ENCODE results near the gene SLC44A3. TPM values are rescaled to one million over a fixed set of nuclear protein-coding genes. Genes with fewer than 3 reads are reported as not detected.

SLC44A3 gene
- polyA plus RNA-seq, 1 donor from 2014 or later, result not detected

DNA sequence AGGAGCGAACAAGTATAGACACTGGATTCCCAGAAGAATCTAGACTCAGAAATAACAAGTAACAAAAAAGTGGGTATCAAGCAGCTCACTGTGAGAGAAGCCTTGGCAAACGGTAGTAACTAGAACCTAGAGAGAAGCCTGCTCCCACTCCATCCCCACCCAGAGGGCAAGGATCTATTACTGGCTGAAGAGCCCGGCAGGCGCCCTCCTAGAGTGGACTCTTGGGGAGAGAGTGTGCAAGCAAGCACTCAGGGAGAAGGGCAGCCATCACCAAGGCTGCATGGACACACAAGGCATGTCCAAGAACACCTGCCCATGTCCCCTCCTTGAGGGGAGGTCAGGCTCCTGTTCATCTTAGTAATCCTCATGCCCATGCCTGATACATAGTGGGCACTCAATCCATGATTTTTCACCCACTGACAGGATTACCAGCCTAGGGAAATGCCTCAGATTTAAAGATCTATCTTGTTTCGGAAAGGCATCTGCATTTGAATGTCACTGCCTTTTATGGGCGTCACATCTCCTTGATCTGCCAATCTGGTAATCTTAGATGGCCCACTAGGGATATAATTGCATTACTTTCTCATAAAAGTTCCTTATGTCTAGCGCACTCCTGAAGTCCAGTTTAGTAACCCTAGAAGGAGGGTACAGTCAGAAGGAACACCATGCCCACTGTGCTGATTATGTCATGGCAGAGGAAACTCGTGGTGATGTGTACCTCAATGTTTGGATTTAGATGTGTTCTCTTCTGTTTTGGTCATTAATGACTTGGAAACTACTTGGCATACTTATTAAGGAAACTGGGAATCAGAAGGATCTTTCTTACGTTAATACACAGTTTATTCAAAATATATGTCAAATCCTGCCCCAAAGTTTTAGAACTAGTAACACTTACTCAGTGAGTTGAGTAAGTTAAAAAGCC, 92.4 kb downstream of the SLC44A3 start:
- H3K27ac Mint-ChIP-seq, result no peak overlapping the region
- H3K27me3 Mint-ChIP-seq, result peaks cover 10% of the 10 kb centered on the region

GRCh38 chr1:94917251-94917650, 97.1 kb downstream of the SLC44A3 start:
- Mint-ChIP-seq H3K4me3 (no peak overlapping the region), H3K27me3 (peaks cover 7% of the 10 kb centered on the region), H3K4me1 (no peaks in the 10 kb centered on the region), H3K27ac (no peak overlapping the region), H3K36me3 (no peaks in the 10 kb centered on the region), H3K9me3 (no peaks in the 10 kb centered on the region)

More for the DNA sequence above, 92.4 kb downstream of the SLC44A3 start:
- Mint-ChIP-seq H3K9me3 (peaks cover 0 to 1% (median 0%) of the 10 kb centered on the region in 3 donors), H3K36me3 (peaks cover 2% of the 10 kb centered on the region), H3K4me1 (no peaks in the 10 kb centered on the region), H3K4me3 (no peak overlapping the region)

DNA sequence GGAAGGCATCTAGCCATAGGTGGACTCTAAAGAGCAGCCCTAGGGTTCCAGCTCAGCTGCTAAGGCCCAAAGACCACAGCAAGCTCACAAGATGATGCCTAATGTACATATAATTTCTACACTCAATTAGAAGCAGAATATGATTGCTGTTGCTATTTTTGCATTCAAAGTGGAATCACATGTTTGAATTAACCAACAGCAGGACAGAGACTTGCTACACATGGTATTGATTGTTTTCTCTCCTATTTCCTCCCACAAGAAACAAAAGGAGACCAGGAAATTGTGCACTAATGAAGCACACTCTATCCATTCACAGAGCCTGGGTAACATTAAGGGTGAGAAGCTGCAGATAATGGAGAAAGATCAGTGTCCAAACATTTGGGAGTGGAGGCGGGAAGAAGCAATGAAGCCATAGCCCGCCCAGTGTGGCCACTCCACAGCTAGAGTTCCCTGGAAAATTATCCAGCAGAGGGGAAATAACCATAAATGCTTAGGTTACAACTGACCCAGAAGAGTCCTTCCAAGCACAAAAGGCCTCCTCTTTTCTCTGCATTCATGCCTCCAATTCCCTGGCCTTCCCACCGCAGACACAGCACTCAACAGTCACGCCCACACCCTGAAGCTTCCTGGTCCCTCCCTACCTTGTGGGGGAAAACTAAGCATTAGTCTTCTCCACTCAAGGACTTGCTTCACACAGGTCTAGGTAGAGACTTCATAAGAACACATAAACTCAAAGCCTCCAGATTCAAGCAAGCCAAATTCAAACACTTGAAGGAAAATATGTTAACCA, 99.3 kb downstream of the SLC44A3 start:
- Mint-ChIP-seq H3K9me3 (no peaks in the 10 kb centered on the region), H3K4me1 (peaks cover 0 to 5% (median 4%) of the 10 kb centered on the region in 3 donors), H3K27me3 (peaks cover 13% of the 10 kb centered on the region), H3K36me3 (no peaks in the 10 kb centered on the region), H3K27ac (no peak overlapping the region), H3K4me3 (no peak overlapping the region)

DNA sequence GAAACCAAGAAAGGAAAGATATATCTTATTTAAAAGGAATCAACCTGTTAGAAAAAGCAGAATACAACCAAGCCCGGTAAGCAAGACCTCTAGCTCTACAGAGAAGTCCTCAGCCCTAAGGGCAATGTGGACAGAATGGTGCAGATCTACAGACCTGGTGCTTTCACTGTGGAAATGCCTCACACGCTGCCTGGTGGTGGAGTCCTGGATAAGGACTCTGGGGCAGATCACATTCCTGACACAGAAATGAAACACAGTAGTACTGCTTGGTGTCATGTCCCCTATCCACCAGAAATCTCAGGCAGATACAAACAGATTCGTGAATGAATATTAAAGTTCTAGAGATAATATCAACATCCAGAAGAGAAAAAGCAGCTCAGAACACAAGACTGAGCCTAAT, 99.9 kb downstream of the SLC44A3 start:
- H3K27me3 Mint-ChIP-seq, result peaks cover 17% of the 10 kb centered on the region
- H3K27ac Mint-ChIP-seq, result no peak overlapping the region
- H3K36me3 Mint-ChIP-seq, result no peaks in the 10 kb centered on the region
- H3K9me3 Mint-ChIP-seq, result no peaks in the 10 kb centered on the region
- peaks cover 2 to 8% (median 7%) of the 10 kb centered on the region in 3 donors for H3K4me1 Mint-ChIP-seq
- no peak overlapping the region for H3K4me3 Mint-ChIP-seq

GRCh38 chr1:94921977-94922376, 101.8 kb downstream of the SLC44A3 start:
- Mint-ChIP-seq H3K4me1 (peaks cover 11 to 19% (median 18%) of the 10 kb centered on the region in 3 donors), H3K36me3 (no peaks in the 10 kb centered on the region), H3K4me3 (no peak overlapping the region), H3K27ac (no peak overlapping the region), H3K9me3 (no peaks in the 10 kb centered on the region), H3K27me3 (peaks cover 28% of the 10 kb centered on the region)

DNA sequence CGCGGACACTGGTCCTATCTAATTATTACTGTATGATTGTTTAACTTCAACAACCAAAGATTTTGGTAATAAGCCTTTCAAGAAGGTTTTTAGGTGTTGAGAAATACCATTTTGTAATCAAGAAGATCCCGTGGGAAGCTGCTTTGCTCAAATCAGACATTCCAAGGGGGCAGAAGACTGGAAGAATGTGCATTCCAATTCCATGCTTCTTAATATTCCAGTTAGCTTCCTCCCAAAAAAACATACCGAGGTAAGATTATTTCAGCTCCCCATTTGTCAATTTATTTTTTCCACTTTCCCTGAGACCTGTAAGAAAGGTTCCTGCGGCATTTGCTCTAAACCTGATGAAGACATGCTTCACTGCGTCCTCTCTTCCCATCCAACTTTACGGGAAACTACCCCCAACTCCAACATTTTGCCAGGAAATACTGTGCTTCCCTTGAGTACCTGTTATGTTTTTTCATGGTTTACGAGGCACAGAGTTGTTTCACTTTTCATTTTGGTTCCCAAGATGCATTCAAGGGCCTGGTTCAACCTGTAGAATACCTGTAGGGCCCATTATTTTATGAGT, 102.7 kb downstream of the SLC44A3 start:
- peaks cover 12 to 24% (median 20%) of the 10 kb centered on the region in 3 donors for H3K4me1 Mint-ChIP-seq
- H3K27me3 Mint-ChIP-seq, result peaks cover 29% of the 10 kb centered on the region
- H3K27ac Mint-ChIP-seq, result no peak overlapping the region
- no peak overlapping the region for H3K4me3 Mint-ChIP-seq
- H3K9me3 Mint-ChIP-seq, result no peaks in the 10 kb centered on the region
- H3K36me3 Mint-ChIP-seq, result no peaks in the 10 kb centered on the region

DNA sequence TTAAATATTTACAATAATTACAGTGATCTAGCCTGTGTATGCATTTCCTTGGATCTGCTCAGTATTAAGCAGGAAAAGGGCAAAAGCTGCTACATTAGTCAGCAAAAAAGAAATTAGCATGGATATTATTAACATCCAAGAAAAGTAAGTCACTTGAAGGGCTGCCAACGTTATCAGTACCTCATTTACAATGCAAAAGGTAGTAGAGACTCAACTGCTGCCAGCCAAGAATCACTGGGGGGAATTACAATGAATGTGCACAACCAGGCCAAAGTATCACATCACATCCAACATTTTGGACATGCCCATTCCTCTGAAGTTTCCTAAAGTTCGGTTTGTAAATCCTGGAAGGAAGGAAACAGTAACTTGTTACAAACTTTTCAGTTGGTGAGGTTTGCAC, 104.8 kb downstream of the SLC44A3 start:
- H3K4me3 Mint-ChIP-seq, result peak overlapping the region in 2 of 4 donors; percentile 11 to 83
- no peak overlapping the region for H3K27ac Mint-ChIP-seq
- no peaks in the 10 kb centered on the region for H3K9me3 Mint-ChIP-seq
- H3K27me3 Mint-ChIP-seq, result peaks cover 33% of the 10 kb centered on the region
- H3K4me1 Mint-ChIP-seq, result peaks cover 13 to 24% (median 20%) of the 10 kb centered on the region in 3 donors
- peaks cover 2% of the 10 kb centered on the region for H3K36me3 Mint-ChIP-seq

DNA sequence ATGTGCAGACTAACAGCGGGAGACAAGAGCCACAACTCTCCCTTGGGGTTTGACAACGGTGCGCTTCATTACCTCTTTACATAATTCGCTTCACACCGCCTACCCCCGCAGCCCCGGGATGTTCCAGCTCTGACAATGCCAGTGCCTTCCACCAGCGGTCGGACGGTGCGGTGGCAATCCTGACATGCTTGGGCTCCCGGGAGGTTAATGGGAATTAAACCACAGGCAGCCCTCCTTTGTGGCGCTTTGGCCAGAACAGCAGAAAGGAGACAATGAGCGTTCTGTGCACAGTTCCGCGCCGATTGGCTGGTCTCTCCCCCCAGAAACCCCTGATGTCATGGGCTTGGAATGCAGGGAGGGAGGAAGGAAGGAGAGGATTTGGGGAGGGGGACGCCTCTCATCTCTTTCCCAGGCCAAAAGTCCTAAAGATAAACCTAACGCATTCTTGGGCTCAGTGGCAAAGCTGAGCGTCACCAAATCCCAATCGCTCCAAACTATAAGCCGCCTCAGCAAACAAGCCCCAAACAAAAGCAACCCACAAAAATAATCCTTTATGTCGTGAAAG, 105.5 kb downstream of the SLC44A3 start:
- H3K27me3 Mint-ChIP-seq, result peaks cover 33% of the 10 kb centered on the region
- H3K9me3 Mint-ChIP-seq, result no peaks in the 10 kb centered on the region
- H3K36me3 Mint-ChIP-seq, result peaks cover 2% of the 10 kb centered on the region
- peak overlapping the region in 2 of 3 donors; percentile 76 to 89 for H3K27ac Mint-ChIP-seq
- H3K4me3 Mint-ChIP-seq, result peak overlapping the region; percentile 83 to 96 (median 90)
- H3K4me1 Mint-ChIP-seq, result peaks cover 13 to 24% (median 20%) of the 10 kb centered on the region in 3 donors

- H3K27ac Mint-ChIP-seq, result peak overlapping the region in 2 of 3 donors; percentile 76 to 89
- no peaks in the 10 kb centered on the region for H3K9me3 Mint-ChIP-seq
- H3K27me3 Mint-ChIP-seq, result peaks cover 33% of the 10 kb centered on the region
- peaks cover 13 to 24% (median 20%) of the 10 kb centered on the region in 3 donors for H3K4me1 Mint-ChIP-seq
- H3K4me3 Mint-ChIP-seq, result peak overlapping the region; percentile 83 to 96 (median 90)
- peaks cover 2% of the 10 kb centered on the region for H3K36me3 Mint-ChIP-seq
Observed at GRCh38 chr1:94926126-94926914, 106.2 kb downstream of the SLC44A3 start.

- H3K4me1 Mint-ChIP-seq, result peaks cover 13 to 24% (median 20%) of the 10 kb centered on the region in 3 donors
- H3K27ac Mint-ChIP-seq, result peak within 1 kb of the TSS; percentile 71 to 89 (median 76)
- peaks cover 2% of the 10 kb centered on the region for H3K36me3 Mint-ChIP-seq
- H3K27me3 Mint-ChIP-seq, result peaks cover 33% of the 10 kb centered on the region
- H3K4me3 Mint-ChIP-seq, result peak within 1 kb of the TSS; percentile 85 to 96 (median 94)
- H3K9me3 Mint-ChIP-seq, result no peaks in the 10 kb centered on the region
Observed at GRCh38 chr1:94926915-94927404, 106.8 kb downstream of the SLC44A3 start, which contains the start of gene CNN3. CNN3 (minus strand) TSS chr1:94927110; CDS start chr1:94926894, 216 bp downstream.

DNA sequence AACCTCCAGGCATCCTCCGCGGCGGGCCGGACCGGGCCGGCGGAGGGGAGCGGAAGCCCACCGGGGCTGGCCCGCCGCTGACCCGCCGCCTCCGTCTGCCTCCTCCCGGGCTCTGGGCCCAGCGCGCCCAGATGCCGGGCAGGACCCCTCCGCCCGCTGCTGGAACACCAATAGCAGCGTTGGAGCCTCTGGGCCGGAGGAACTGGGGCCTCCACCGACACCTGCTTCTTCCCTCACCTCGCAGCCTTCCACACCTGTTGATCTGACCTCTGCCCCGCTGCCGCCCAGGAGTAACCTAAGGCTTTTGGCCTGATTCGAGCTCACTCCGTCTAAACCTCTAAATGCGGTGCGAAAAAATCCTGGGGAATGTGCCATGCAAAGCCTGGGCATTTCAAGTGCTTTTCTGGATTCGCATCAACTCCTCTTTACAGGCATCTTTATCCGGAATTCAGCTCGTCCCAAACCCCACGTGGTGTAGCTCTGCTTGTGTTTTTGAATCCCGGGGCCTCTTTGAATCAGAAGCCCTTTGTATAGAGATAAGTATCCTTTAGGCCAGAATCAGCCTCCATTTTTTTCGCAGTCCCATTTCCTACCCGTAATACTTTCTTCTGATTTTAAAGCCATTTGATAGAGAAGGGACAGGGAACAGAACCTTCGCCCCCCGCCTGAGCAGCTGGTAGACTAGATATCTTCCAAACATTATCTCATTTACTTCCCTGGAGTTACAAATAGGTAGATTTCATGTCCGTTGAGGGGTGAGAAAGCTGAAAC, 107.4 kb downstream of the SLC44A3 start:
- peaks cover 2% of the 10 kb centered on the region for H3K36me3 Mint-ChIP-seq
- peak overlapping the region; percentile 80 to 93 (median 88) for H3K4me3 Mint-ChIP-seq
- H3K4me1 Mint-ChIP-seq, result peaks cover 13 to 24% (median 20%) of the 10 kb centered on the region in 3 donors
- peaks cover 33% of the 10 kb centered on the region for H3K27me3 Mint-ChIP-seq
- H3K9me3 Mint-ChIP-seq, result no peaks in the 10 kb centered on the region
- peak overlapping the region in 1 of 3 donors; percentile 71 for H3K27ac Mint-ChIP-seq

GRCh38 chr1:94928293-94928939, 108.3 kb downstream of the SLC44A3 start:
- Mint-ChIP-seq H3K4me3 (peak overlapping the region; percentile 44 to 93 (median 86)), H3K4me1 (peaks cover 13 to 24% (median 17%) of the 10 kb centered on the region in 3 donors), H3K27ac (no peak overlapping the region), H3K27me3 (peaks cover 30% of the 10 kb centered on the region), H3K36me3 (peaks cover 2% of the 10 kb centered on the region), H3K9me3 (no peaks in the 10 kb centered on the region)
